ENCODE results near the gene SOS1.
"Not testable (repeated sequence)": the region's sequence is repeated elsewhere in the genome, so short reads cannot be mapped to it uniquely, and the experiment has no call there.

SOS1 gene

DNA sequence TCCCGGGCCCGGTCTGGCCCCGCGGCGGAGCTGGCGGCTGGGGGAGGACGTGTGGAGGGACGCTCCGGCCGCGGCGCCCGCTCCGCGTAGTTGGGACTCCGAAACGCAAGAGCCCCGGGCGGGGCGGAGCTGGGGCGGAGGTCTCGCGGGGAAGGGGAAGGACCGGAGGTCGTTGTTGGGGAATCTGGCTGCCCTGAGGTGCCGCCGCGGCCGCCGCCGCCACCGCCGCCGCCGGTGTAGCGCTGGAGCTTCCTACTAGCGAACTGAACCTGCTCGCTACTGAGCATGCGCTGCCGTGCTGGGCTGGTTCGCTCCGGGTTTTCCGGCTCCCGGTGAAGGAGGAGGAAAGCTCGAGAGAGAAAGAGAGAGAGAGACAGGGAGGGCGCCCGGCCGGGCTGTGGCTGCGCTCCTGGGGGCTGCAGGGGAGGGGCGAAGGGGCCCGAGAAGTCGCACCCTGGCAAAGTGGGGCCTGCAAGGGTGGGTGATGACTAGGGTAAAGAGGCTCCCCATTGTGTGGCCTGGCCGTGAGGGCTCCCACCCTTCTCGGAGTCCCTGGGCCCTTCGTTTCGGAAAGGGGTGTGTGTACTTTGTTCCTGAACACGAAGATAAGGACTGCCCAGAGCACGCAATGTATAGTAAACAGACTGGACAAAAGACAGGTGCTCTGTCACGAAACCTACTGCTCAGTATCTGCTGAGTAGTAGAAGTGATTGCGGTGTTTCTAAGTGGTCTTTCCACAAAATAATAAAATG, at the start of gene SOS1:
Gene SOS1, minus strand, starts transcription at position 281 of the 752 bp plus-strand sequence. CDS start 629 bp downstream, outside the sequence.
- DNase-seq: peak; percentile 71

GRCh38 chr2:39164089-39164488, 43.2 kb upstream of the SOS1 start:
- no peak for DNase-seq

DNA sequence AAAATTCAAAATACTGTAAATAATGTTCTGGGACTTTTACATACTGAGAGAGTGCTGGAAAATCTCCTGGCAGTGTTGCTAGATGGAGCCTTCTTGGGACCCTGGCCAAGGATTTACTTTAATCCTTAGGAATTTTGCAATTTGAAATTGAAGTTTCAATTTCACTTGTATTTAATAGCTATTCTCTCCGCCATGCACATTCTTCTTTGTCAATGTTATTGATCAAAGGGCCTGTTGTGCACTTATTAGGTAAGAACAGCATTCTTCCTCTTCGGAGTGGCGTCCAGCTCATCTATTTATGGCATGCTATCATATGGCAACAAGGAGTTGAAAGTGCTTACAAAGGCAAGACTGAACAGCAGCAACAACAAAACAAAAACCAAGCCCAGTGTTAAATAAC, 40.1 kb upstream of the SOS1 start:
- DNase-seq: no peak

GRCh38 chr2:39159283-39159682, 38.4 kb upstream of the SOS1 start:
- DNase-seq: no peak

DNA sequence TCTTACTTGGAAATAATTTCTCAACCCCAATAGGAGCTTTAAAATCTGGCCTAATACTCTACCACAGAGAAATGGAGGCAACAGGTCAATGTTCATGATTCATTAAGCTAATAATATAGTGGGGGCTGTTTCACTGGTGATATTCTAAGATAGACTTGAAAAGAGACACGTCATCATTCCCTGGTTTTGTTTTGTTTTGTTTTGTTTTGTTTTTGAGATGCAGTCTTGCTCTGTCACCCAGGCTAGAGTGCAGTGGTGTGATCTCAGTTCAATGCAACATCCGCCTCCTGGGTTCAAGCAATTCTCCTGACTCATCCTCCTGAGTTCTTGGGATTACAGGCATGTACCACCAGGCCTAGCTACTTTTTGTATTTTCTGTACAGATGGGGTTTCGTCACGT, 37.5 kb upstream of the SOS1 start:
- no peak for DNase-seq

- DNase-seq: no peak
These were observed 36.0 kb upstream of the SOS1 start for GRCh38 chr2:39156846-39157245.

DNA sequence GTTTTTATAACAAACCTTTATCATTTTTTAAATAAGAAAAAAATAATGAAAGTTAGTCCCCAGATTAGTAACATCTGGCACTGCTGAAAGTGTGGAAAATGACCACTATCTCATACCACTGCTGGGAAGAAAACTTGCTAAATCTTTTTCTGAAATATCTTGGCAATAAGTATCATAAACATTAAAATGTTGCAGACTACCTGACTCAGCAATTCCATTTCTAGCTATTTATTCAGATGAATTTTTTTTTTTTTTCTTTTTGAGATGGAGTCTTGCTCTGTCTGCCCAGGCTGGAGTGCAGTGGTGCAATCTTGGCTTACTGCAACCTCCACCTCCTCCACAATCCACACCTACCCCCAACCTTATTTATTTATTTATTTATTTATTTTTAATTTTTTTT, 35.3 kb upstream of the SOS1 start:
- DNase-seq: no peak

GRCh38 chr2:39155573-39155972, 34.7 kb upstream of the SOS1 start:
- DNase-seq: not testable (repeated sequence)

DNA sequence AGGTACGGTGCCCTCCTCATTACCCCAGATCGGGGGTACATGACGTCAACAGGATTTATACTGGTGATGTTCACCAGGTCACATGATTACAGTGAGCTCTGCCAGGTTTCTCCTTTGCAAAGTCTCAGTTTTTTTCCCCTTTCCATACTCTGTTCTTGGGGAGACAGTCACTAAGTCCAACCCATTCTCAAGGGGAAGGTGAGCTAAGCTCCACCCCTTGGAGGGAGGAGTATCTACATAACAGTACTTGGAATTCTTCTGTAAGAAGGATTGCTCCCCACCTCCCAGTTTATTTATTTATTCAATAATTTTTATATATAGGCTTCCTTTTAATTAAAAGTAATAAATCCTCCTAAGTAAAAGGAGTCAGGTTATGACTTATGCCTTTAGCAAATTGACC, 34.1 kb upstream of the SOS1 start:
- DNase-seq: no peak

GRCh38 chr2:39153312-39153711, 32.5 kb upstream of the SOS1 start:
- DNase-seq: no peak

- no peak for DNase-seq
These were observed 31.7 kb upstream of the SOS1 start for GRCh38 chr2:39152504-39152903.

DNA sequence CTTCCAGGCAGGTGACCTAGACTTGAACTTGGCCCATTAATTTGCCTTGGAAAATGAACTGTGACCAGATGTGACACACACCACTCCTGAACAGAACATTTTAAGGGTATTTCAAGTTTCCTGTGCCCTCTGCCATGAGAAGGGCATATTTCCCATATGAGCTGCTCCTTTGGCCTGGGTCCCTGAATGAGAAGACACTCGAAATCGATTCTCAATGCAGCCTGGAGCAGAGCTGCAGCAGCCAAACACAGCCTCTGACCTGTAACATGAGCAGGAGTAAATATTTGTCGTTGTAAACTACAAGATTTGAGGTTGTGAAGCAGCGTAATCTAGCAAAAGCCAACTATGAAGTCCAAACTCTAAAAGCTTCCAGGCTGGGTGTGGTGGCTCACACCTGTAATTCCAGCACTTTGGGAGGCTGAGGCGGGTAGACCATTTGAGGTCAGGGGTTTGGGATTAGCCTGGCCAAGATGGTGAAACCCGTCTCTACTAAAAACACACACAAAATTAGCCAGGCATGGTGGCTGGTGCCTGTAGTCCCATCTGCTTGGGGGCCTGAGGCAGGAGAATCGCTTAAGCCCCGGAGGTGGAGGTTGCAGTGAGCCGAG, 30.1 kb upstream of the SOS1 start:
- DNase-seq: no peak

DNA sequence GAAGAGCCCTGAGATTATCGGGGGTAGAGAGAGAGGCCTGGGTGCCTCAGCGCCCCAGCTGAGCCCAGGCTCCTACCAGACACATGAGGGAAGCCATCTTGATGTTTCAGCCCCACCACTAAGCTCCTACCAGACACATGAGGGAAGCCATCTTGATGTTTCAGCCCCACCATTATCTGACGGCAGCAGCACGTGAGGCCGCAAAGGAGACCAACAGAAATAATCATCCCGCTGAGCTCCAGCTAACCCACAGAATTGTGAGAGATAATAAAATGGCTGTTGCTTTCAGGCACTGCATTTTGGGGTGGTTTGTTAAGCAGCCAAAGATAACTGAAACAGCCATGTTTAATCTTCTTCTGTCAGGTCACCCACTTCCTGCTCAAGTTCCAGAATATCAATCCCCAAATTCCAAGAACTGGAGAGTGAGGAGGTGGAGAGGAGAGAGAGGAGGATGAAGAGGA, 29.3 kb upstream of the SOS1 start:
- DNase-seq: no peak

- no peak for DNase-seq
These were observed 25.8 kb upstream of the SOS1 start for GRCh38 chr2:39146630-39147029.

DNA sequence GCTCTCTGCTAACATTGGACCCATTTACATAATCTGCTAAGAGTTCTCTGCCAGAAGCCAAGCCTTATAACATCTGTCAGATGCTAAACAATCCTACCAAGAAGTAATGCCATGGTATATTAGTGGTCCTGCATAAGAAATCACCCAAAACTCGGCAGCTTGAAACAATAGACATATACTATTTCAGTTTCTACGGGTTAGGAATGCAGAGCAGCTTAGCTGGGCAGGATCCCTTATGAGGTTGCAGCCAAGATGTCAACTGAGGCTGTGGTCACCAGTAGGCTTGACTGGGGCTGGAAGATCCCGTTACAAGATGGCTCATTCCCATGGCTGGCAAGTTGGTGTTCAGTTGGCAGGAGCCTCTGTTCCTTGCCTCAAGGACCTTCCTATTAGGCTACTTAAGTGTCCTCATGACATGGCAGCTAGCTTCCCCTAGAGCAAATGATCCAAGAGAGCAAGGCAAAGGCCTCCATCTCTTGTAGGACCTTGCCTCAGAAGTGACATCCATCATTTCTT, 25.1 kb upstream of the SOS1 start:
- peak; percentile 8 for DNase-seq

DNA sequence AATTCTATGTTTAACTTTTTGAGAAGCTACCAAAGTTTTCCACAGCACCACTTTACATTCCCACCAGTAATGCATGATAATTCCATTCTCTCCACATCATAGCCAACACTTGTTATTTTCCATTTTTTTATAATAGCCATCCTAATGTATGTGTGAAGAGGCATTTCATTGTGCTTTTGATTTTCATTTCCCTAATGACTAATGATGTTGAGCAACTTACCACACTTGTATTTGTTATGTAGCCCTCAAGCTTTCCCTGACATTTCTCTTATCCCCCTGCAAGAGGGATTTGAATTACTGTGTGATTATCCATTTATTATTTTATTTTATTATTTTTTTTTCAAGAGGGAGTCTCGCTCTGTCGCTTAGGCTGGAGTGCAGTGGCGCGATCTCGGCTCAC, 23.6 kb upstream of the SOS1 start:
- no peak for DNase-seq

GRCh38 chr2:39142904-39143605, 22.2 kb upstream of the SOS1 start:
- DNase-seq: no peak

- DNase-seq: no peak
These were observed 20.8 kb upstream of the SOS1 start for GRCh38 chr2:39141334-39142271.

- not testable (repeated sequence) for DNase-seq
These were observed 20.1 kb upstream of the SOS1 start for GRCh38 chr2:39140948-39141333.

- no peak for DNase-seq
These were observed 19.5 kb upstream of the SOS1 start for GRCh38 chr2:39140322-39140847.

DNA sequence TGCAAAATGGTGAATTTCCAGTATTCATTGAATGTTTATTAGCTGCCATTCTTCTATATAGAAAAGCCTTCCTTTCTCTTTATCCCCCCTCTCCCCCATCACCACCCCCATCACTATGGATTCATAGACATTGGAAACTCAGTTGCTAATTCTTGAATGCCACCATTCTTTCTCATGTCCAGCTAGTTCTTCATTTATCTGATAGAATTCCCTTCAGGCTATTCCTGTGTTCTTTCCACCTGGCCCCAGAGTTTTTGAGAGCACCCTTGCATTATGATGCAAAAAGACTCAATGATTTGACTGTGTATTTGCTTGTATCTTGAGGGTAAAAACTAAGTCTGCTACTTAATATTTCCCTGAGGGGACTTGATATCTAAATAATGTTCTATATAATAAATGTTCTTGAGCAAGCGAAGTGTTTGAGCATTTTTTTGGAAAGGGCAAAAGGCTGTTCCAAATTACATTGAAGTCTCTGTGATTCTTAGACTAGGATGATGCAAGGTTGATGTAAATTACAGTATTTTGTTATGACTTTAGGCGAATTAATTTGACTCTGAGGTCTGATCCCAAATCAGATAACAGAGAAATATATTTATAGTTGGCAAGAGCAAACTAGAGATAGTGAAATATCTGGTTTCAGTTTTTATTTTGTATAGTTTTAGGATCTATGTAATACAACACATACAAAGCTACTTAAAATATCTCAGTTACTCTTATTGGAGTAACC, 18.8 kb upstream of the SOS1 start:
- no peak for DNase-seq

DNA sequence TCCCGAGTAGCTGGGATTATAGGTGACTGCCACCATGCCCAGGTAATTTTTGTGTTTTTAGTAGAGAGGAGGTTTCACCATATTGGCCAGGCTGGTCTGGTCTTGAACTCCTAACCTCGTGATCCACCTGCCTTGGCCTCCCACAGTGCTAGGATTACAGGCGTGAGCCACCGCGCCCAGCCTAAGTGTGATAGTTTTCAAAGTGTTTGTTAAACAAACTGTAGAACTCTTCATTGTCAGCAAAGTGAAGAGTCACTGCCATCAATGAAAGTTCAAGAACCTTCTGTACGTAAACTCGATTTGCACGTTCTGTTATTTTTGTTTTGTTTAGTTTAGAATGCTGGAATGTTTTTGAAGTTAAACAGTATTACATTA, 18.0 kb upstream of the SOS1 start:
- no peak for DNase-seq
